ENCODE data around the gene PTPRT. TPM values are rescaled to one million over a fixed set of nuclear protein-coding genes. Genes with fewer than 3 reads are reported as not detected.

Gene PTPRT
- total and polyA plus RNA-seq, 2 experiments from 2014 or later, result not detected

DNA sequence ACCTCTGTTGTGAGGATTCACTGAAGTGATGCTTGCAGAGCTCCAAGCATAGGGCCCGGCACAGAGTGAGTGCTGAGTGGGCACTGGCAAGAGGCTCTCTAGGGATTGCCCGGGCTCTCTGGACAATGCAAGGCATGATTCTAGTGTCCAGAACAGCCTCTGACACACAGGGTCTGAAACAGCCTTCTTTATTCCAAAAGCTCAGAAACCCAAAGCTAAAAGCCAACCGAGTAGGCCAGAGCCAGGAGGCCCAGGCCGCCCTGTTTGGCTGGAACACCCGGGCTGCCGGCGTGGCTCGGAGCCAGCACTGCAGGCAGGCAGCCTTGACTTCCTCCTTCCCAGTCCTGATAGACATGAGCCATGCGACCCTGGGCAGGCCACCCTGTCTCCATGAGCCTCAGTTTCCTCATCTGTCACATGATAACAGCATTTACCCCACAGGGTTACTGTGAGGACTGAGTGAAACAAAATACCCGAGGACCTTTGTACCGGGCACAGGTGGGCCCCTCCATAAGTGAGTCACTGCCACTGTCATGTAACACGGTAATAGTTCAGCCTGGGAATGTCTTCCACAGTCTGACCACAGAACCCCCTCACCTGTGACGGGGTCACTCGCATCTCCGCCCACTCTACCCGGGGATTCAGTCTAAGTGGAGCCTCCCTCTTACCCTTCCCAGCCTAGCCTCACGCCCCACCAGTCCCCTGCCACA, 51.5 kb downstream of the PTPRT start:
- TF ChIP-seq, protein P1, sequence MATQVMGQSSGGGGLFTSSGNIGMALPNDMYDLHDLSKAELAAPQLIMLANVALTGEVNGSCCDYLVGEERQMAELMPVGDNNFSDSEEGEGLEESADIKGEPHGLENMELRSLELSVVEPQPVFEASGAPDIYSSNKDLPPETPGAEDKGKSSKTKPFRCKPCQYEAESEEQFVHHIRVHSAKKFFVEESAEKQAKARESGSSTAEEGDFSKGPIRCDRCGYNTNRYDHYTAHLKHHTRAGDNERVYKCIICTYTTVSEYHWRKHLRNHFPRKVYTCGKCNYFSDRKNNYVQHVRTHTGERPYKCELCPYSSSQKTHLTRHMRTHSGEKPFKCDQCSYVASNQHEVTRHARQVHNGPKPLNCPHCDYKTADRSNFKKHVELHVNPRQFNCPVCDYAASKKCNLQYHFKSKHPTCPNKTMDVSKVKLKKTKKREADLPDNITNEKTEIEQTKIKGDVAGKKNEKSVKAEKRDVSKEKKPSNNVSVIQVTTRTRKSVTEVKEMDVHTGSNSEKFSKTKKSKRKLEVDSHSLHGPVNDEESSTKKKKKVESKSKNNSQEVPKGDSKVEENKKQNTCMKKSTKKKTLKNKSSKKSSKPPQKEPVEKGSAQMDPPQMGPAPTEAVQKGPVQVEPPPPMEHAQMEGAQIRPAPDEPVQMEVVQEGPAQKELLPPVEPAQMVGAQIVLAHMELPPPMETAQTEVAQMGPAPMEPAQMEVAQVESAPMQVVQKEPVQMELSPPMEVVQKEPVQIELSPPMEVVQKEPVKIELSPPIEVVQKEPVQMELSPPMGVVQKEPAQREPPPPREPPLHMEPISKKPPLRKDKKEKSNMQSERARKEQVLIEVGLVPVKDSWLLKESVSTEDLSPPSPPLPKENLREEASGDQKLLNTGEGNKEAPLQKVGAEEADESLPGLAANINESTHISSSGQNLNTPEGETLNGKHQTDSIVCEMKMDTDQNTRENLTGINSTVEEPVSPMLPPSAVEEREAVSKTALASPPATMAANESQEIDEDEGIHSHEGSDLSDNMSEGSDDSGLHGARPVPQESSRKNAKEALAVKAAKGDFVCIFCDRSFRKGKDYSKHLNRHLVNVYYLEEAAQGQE (IDR thresholded peaks at IDR 0.05; ENCODE audit: unreplicated experiment), result no peak
- TF ChIP-seq CREB1 (CRISPR knock-in tag; IDR thresholded peaks at IDR 0.05; ENCODE audit: low read depth) (no peak), ZNF331 (CRISPR knock-in tag; IDR thresholded peaks at IDR 0.05; ENCODE audit: low read depth) (no peak), POLR2AphosphoS5 (IDR thresholded peaks at IDR 0.05; ENCODE audit: low read depth) (no peak), STAT1 (IDR thresholded peaks at IDR 0.05; ENCODE audit: unreplicated experiment) (no peak), JUNB (IDR thresholded peaks at IDR 0.05; ENCODE audit: unreplicated experiment) (no peak), ZNF114 (CRISPR knock-in tag; IDR thresholded peaks at IDR 0.05) (no peak), NANOG (IDR thresholded peaks at IDR 0.05; ENCODE audit: borderline replicate concordance) (no peak), EZH2 (IDR thresholded peaks at IDR 0.05; ENCODE audit: low read depth, unreplicated experiment) (no peak), EZH2phosphoT487 (IDR thresholded peaks at IDR 0.05; ENCODE audit: unreplicated experiment) (no peak)
- TF ChIP-seq, protein P2, sequence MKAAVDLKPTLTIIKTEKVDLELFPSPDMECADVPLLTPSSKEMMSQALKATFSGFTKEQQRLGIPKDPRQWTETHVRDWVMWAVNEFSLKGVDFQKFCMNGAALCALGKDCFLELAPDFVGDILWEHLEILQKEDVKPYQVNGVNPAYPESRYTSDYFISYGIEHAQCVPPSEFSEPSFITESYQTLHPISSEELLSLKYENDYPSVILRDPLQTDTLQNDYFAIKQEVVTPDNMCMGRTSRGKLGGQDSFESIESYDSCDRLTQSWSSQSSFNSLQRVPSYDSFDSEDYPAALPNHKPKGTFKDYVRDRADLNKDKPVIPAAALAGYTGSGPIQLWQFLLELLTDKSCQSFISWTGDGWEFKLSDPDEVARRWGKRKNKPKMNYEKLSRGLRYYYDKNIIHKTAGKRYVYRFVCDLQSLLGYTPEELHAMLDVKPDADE (IDR thresholded peaks at IDR 0.05), result no peak
- TF ChIP-seq, protein P3, sequence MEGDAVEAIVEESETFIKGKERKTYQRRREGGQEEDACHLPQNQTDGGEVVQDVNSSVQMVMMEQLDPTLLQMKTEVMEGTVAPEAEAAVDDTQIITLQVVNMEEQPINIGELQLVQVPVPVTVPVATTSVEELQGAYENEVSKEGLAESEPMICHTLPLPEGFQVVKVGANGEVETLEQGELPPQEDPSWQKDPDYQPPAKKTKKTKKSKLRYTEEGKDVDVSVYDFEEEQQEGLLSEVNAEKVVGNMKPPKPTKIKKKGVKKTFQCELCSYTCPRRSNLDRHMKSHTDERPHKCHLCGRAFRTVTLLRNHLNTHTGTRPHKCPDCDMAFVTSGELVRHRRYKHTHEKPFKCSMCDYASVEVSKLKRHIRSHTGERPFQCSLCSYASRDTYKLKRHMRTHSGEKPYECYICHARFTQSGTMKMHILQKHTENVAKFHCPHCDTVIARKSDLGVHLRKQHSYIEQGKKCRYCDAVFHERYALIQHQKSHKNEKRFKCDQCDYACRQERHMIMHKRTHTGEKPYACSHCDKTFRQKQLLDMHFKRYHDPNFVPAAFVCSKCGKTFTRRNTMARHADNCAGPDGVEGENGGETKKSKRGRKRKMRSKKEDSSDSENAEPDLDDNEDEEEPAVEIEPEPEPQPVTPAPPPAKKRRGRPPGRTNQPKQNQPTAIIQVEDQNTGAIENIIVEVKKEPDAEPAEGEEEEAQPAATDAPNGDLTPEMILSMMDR (conservative IDR thresholded peaks at IDR 0.05; ENCODE audit: low read depth in 2 of 2), result no peak
- TF ChIP-seq, protein P4, sequence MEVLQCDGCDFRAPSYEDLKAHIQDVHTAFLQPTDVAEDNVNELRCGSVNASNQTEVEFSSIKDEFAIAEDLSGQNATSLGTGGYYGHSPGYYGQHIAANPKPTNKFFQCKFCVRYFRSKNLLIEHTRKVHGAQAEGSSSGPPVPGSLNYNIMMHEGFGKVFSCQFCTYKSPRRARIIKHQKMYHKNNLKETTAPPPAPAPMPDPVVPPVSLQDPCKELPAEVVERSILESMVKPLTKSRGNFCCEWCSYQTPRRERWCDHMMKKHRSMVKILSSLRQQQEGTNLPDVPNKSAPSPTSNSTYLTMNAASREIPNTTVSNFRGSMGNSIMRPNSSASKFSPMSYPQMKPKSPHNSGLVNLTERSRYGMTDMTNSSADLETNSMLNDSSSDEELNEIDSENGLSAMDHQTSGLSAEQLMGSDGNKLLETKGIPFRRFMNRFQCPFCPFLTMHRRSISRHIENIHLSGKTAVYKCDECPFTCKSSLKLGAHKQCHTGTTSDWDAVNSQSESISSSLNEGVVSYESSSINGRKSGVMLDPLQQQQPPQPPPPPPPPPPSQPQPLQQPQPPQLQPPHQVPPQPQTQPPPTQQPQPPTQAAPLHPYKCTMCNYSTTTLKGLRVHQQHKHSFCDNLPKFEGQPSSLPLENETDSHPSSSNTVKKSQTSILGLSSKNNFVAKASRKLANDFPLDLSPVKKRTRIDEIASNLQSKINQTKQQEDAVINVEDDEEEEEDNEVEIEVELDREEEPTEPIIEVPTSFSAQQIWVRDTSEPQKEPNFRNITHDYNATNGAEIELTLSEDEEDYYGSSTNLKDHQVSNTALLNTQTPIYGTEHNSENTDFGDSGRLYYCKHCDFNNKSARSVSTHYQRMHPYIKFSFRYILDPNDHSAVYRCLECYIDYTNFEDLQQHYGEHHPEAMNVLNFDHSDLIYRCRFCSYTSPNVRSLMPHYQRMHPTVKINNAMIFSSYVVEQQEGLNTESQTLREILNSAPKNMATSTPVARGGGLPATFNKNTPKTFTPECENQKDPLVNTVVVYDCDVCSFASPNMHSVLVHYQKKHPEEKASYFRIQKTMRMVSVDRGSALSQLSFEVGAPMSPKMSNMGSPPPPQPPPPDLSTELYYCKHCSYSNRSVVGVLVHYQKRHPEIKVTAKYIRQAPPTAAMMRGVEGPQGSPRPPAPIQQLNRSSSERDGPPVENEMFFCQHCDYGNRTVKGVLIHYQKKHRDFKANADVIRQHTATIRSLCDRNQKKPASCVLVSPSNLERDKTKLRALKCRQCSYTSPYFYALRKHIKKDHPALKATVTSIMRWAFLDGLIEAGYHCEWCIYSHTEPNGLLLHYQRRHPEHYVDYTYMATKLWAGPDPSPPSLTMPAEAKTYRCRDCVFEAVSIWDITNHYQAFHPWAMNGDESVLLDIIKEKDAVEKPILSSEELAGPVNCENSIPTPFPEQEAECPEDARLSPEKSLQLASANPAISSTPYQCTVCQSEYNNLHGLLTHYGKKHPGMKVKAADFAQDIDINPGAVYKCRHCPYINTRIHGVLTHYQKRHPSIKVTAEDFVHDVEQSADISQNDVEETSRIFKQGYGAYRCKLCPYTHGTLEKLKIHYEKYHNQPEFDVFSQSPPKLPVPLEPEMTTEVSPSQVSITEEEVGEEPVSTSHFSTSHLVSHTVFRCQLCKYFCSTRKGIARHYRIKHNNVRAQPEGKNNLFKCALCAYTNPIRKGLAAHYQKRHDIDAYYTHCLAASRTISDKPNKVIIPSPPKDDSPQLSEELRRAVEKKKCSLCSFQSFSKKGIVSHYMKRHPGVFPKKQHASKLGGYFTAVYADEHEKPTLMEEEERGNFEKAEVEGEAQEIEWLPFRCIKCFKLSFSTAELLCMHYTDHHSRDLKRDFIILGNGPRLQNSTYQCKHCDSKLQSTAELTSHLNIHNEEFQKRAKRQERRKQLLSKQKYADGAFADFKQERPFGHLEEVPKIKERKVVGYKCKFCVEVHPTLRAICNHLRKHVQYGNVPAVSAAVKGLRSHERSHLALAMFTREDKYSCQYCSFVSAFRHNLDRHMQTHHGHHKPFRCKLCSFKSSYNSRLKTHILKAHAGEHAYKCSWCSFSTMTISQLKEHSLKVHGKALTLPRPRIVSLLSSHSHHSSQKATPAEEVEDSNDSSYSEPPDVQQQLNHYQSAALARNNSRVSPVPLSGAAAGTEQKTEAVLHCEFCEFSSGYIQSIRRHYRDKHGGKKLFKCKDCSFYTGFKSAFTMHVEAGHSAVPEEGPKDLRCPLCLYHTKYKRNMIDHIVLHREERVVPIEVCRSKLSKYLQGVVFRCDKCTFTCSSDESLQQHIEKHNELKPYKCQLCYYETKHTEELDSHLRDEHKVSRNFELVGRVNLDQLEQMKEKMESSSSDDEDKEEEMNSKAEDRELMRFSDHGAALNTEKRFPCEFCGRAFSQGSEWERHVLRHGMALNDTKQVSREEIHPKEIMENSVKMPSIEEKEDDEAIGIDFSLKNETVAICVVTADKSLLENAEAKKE (CRISPR knock-in tag; IDR thresholded peaks at IDR 0.05), result no peak
- H3K9me3 Mint-ChIP-seq, result peaks cover 99% of the 10 kb centered on the region
- ATAC-seq, result no peak
- DNase-seq (ENCODE audit: low spot score), result no peak
- Histone ChIP-seq H3K36me3 (ENCODE audit: insufficient read depth) (0 out of 2 replicates have a peak, but pooled peaks cover 4% of the 10 kb centered on the region), H3K9me2 (ENCODE audit: insufficient read depth) (no peaks in the 10 kb centered on the region), H4K20me1 (replicated peaks; ENCODE audit: insufficient read depth) (no peaks in the 10 kb centered on the region), H3K27ac (ENCODE audit: low read depth) (no peak overlapping the region), H3K4me2 (no peak overlapping the region), H3K4me1 (ENCODE audit: insufficient read depth) (no peaks in the 10 kb centered on the region), H3K4me3 (no peak overlapping the region), H2AFZ (no peak overlapping the region), H3K27me3 (ENCODE audit: insufficient read depth) (no peaks in the 10 kb centered on the region), H3F3A (replicated peaks; ENCODE audit: low read depth) (no peaks in the 10 kb centered on the region), H3K79me2 (replicated peaks; ENCODE audit: insufficient read depth) (no peaks in the 10 kb centered on the region)
- no peak overlapping the region for H3K27ac Mint-ChIP-seq
- peaks cover 1% of the 10 kb centered on the region for H3K27me3 Mint-ChIP-seq (ENCODE audit: insufficient read depth, low read depth, poor library complexity)
- H3K4me3 Mint-ChIP-seq, result no peak overlapping the region
- H3K36me3 Mint-ChIP-seq (ENCODE audit: low read depth), result peaks cover 21% of the 10 kb centered on the region
- peaks cover 2% of the 10 kb centered on the region; the same call in 1 of the 3 replicates for H3K4me1 Mint-ChIP-seq
